Muscle layer of colon (tissue), 2 donors: ENCODE measurements around the gene VEZT.
"Not testable (repeated sequence)": the region's sequence is repeated elsewhere in the genome, so short reads cannot be mapped to it uniquely, and the experiment has no call there.

Source experiments
- H3K27ac ChIP-seq: one replicate; pipeline ENCODE4 v1.7.0; 2013; ENCODE audit warnings: low read depth, mild to moderate bottlenecking, low read length, moderate library complexity
- H3K27me3 ChIP-seq, 2 donors: one replicate each; pipeline ENCODE4 v1.7.0; 2013; ENCODE audit warnings: low read length in 2 of 2, mild to moderate bottlenecking in 2 of 2; ENCODE audit not compliant: insufficient read depth in 2 of 2, control insufficient read depth in 1 of 2
- H3K36me3 ChIP-seq: one replicate; pipeline ENCODE4 v1.7.0; 2013; ENCODE audit warnings: mild to moderate bottlenecking, low read length; ENCODE audit not compliant: insufficient read depth
- H3K4me1 ChIP-seq: one replicate; pipeline ENCODE4 v1.7.0; 2013; ENCODE audit warnings: mild to moderate bottlenecking, low read length; ENCODE audit not compliant: insufficient read depth
- H3K4me3 ChIP-seq, 2 donors: one replicate each; pipeline ENCODE4 v1.7.0; 2013; ENCODE audit warnings: low read length in 2 of 2, low read depth in 1 of 2, mild to moderate bottlenecking in 1 of 2, moderate library complexity in 1 of 2
- H3K9ac ChIP-seq: one replicate; pipeline ENCODE4 v1.7.0; 2013; ENCODE audit warnings: low read length
- H3K9me3 ChIP-seq: one replicate; pipeline ENCODE4 v1.7.0; 2013; ENCODE audit warnings: mild to moderate bottlenecking, low read length
- donor health status: abdominal sarcoma.
- donor health status: Adenocarcinoma of cecum.

The VEZT gene

GRCh38 chr12:95185072-95185471, 32.5 kb upstream of the VEZT start:
- no peaks in the 10 kb centered on the region for H3K9me3 ChIP-seq
- no peak overlapping the region for H3K4me3 ChIP-seq
- H3K27ac ChIP-seq, result no peak overlapping the region
- no peaks in the 10 kb centered on the region for H3K4me1 ChIP-seq
- H3K27me3 ChIP-seq, result no peaks in the 10 kb centered on the region
- no peaks in the 10 kb centered on the region for H3K36me3 ChIP-seq
- H3K9ac ChIP-seq, result no peak overlapping the region

DNA sequence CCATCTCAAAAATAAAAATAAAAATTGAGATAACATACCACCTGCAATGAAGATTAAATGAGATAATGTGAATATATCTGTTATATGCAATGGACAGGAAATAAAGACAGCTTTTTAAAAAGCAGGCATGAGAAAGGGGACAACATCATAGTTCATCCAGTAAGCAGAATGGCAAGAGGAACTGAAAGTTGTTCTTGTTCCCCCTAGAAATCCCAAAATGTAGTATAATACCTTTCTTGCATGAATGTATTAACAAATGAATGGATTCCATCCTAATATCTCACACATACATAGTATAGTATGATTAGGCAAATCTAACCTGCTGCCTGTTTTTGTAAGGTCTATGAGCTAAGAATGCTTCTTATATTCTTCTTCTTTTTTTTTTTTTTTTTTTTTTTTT, 31.8 kb upstream of the VEZT start:
- H3K27me3 ChIP-seq, result no peaks in the 10 kb centered on the region
- H3K9me3 ChIP-seq, result no peaks in the 10 kb centered on the region
- no peaks in the 10 kb centered on the region for H3K4me1 ChIP-seq
- no peaks in the 10 kb centered on the region for H3K36me3 ChIP-seq
- no peak overlapping the region for H3K9ac ChIP-seq
- no peak overlapping the region for H3K27ac ChIP-seq
- no peak overlapping the region for H3K4me3 ChIP-seq

GRCh38 chr12:95187865-95188415, 29.7 kb upstream of the VEZT start:
- H3K9me3 ChIP-seq, result no peaks in the 10 kb centered on the region
- H3K36me3 ChIP-seq, result no peaks in the 10 kb centered on the region
- H3K4me3 ChIP-seq, result no peak overlapping the region
- H3K4me1 ChIP-seq, result no peaks in the 10 kb centered on the region
- H3K27me3 ChIP-seq, result no peaks in the 10 kb centered on the region
- H3K9ac ChIP-seq, result no peak overlapping the region
- H3K27ac ChIP-seq, result no peak overlapping the region

DNA sequence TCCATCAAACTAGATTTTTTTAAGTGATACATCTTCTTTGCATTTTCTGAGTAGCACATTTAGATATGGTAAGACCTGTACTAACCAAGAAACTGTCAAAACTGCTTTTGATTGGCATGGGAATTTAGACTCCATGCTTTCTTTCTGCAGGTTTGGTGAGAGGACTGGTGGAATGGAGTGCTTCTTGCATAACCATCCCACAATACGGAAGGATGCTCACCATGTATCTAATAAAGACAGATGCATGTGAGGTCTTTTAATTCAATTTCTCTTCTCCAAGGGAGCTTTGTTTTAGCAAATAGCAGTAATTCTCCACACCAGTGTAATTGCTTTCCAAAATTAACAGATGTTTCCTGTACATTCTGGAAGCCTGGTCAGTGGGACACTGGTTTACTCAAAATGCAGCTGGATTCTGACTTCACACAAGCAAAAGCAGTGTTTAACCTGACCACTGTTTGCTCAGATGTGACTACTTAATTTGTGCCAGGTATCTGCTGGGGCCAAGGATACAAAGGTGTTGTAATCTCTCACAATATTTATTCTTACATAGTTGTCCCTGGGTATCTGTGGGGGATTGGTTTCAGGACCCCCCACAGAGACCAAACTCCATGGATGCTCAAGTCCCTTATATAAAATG, 26.4 kb upstream of the VEZT start:
- Histone ChIP-seq H3K36me3 (no peaks in the 10 kb centered on the region), H3K27ac (no peak overlapping the region), H3K27me3 (no peaks in the 10 kb centered on the region), H3K9me3 (no peaks in the 10 kb centered on the region), H3K9ac (no peak overlapping the region), H3K4me3 (no peak overlapping the region), H3K4me1 (no peaks in the 10 kb centered on the region)

GRCh38 chr12:95192271-95192670, 25.3 kb upstream of the VEZT start:
- Histone ChIP-seq H3K9ac (no peak overlapping the region), H3K27ac (no peak overlapping the region), H3K27me3 (no peaks in the 10 kb centered on the region), H3K9me3 (no peaks in the 10 kb centered on the region), H3K4me3 (no peak overlapping the region), H3K36me3 (no peaks in the 10 kb centered on the region), H3K4me1 (no peaks in the 10 kb centered on the region)

- H3K4me1 ChIP-seq, result no peaks in the 10 kb centered on the region
- no peak overlapping the region for H3K9ac ChIP-seq
- H3K4me3 ChIP-seq, result no peak overlapping the region
- H3K27me3 ChIP-seq, result no peaks in the 10 kb centered on the region
- H3K9me3 ChIP-seq, result no peaks in the 10 kb centered on the region
- no peak overlapping the region for H3K27ac ChIP-seq
- H3K36me3 ChIP-seq, result no peaks in the 10 kb centered on the region
These were observed 24.5 kb upstream of the VEZT start for GRCh38 chr12:95193139-95193538.

DNA sequence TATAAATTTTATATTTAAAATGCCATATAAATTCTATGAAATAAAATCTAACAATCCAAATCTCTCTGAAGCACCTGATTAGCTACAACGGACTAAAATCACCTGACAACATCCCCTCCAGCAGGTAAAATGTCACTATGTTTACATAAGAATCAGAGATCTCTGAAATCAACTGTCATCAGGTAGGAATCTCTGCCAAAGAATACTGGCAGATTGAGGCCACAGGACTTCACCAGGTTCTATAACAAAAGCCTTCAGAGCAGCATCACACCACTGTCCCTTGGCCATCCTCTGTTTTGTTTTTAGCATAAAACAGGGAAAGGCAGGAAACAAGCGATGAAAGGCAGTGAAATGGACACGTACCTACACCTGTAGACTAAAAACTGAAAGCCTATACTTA, 22.5 kb upstream of the VEZT start:
- Histone ChIP-seq H3K4me1 (peaks cover 1% of the 10 kb centered on the region), H3K27ac (no peak overlapping the region), H3K9ac (no peak overlapping the region)

GRCh38 chr12:95196875-95197569, 20.6 kb upstream of the VEZT start:
- not testable (repeated sequence) for H3K36me3 ChIP-seq, H3K27ac ChIP-seq, H3K9me3 ChIP-seq, H3K4me3 ChIP-seq, H3K9ac ChIP-seq, H3K27me3 ChIP-seq
- peaks cover 18% of the 10 kb centered on the region for H3K4me1 ChIP-seq

More for the DNA sequence above, 22.5 kb upstream of the VEZT start:
- Histone ChIP-seq H3K4me3 (no peak overlapping the region), H3K9me3 (no peaks in the 10 kb centered on the region), H3K36me3 (no peaks in the 10 kb centered on the region), H3K27me3 (no peaks in the 10 kb centered on the region)

DNA sequence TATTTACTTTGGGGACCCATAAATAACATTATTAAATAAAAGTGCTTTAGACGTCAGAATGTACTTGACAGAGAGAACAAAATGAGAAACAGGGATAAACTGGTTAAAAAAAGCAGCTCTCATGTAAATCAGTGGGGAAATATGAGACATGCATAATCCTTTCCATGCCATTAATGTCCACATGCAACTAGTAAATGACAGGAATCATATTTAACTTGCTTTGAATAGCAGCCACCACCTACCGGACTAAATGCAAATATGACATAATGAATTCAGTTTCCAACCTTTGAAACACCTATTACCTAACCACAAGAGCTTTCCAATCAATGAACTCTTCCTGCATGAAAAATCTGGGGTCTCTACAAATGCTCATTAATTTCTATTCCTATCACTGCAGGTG, 20.0 kb upstream of the VEZT start:
- no peaks in the 10 kb centered on the region for H3K9me3 ChIP-seq
- no peak overlapping the region for H3K9ac ChIP-seq
- no peak overlapping the region for H3K27ac ChIP-seq
- H3K4me1 ChIP-seq, result peaks cover 20% of the 10 kb centered on the region
- no peaks in the 10 kb centered on the region for H3K36me3 ChIP-seq
- no peaks in the 10 kb centered on the region for H3K27me3 ChIP-seq
- no peak overlapping the region for H3K4me3 ChIP-seq

GRCh38 chr12:95198914-95199313, 18.7 kb upstream of the VEZT start:
- Histone ChIP-seq H3K27me3 (no peaks in the 10 kb centered on the region), H3K27ac (no peak overlapping the region), H3K4me1 (peaks cover 33% of the 10 kb centered on the region), H3K4me3 (no peak overlapping the region), H3K9me3 (no peaks in the 10 kb centered on the region), H3K9ac (no peak overlapping the region), H3K36me3 (no peaks in the 10 kb centered on the region)

DNA sequence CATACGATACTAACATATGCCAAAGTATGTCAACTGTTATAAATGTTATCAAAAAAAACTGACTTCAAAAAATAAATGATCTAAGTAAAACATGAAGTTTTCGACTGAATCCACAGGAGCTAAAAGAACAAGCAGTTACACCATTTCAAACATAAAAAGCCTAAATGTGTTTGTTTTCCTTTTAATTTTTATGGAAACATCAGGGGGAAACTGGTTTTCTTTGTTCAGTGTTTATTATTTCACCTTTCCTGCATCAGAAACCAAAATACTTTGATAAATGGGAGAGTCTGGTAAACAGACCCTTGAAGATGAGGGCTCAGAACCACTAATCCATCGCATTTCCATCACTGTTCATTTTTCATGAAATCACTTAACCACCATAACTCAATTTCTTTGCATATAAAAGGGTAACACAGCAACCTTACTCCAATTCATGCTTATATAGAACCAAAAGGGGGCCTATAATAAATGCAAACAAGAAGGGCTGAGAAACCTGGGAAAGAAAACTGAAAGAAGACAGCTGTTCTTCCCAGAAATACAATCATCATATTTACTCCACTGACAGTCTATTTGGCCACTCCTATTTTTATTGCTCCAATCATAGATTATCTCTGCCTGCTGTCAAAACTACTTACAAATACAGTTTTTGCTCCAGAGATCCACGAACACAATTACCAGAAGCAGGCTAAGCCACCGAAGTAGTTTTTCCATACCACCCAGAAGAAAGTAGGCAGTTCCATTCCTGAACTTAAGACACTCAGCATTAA, 17.3 kb upstream of the VEZT start:
- H3K27ac ChIP-seq, result no peak overlapping the region

More for the DNA sequence above, 17.3 kb upstream of the VEZT start:
- Histone ChIP-seq H3K4me1 (peaks cover 46% of the 10 kb centered on the region), H3K4me3 (no peak overlapping the region), H3K27me3 (no peaks in the 10 kb centered on the region), H3K9ac (no peak overlapping the region), H3K36me3 (no peaks in the 10 kb centered on the region), H3K9me3 (no peaks in the 10 kb centered on the region)
